Measurements from ENCODE around the gene TOMT. TPM values are rescaled to one million over a fixed set of nuclear protein-coding genes. Genes with fewer than 3 reads are reported as not detected.

The TOMT gene, protein sequence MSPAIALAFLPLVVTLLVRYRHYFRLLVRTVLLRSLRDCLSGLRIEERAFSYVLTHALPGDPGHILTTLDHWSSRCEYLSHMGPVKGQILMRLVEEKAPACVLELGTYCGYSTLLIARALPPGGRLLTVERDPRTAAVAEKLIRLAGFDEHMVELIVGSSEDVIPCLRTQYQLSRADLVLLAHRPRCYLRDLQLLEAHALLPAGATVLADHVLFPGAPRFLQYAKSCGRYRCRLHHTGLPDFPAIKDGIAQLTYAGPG
- total RNA-seq (2014; rRNA removed; shearing (Covaris generic)): not detected in 2 replicates
- not detected in 2 replicates for polyA plus RNA-seq (2015; cell fraction: cytosol; rRNA removed)
- polyA plus RNA-seq (2015; cell fraction: nucleus; rRNA removed): not detected in 2 replicates

- DNase-seq (ENCODE audit: low read depth, low spot score): no peak
- in situ Hi-C loops (cut with HindIII; ENCODE audit: low pct_unique_long_range_greater_than_20kb, low sequenced_read_pairs): no loop called here
Measured at GRCh38 chr11:72105888-72106287, at the start of gene TOMT. TSS of gene TOMT (plus strand) at chr11:72105924. CDS start at chr11:72105952, 28 bp downstream.

DNA sequence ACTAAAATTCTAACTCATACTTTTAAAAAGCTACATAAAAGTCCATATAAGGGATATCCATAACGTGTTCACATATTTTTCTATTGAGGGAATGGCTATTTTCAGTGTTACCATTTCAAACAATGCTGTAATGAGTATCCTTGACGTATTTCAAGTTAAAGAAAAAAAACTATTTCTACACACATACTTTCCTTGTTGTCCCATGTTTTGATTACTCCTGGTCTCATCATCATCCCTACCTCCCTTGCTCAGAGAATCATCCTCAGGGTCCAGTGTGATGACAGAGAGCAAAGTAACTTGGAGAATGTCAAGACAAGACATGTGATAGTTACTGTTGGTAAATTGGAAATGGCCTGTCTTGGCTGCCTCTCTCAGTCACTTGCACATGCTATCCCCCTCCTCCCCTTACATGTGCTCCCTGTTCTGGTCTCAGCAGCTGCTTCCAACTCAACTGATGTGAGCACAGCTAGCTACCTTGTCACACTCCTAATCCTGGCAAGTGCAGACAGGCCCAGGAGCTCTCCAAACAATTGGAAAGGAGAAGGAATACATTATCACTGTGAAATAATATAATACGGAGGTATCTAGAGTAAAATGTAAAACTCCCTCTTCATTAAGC, 47.2 kb upstream of the TOMT start:
- in situ Hi-C loops (cut with HindIII; ENCODE audit: low pct_unique_long_range_greater_than_20kb, low sequenced_read_pairs): no loop called here

GRCh38 chr11:72061739-72062396, 43.9 kb upstream of the TOMT start:
- in situ Hi-C loops (cut with HindIII; ENCODE audit: low pct_unique_long_range_greater_than_20kb, low sequenced_read_pairs): no loop called here
- DNase-seq (ENCODE audit: low read depth, low spot score): no peak

More for the DNA sequence above, 47.2 kb upstream of the TOMT start:
- peak; percentile 41 for DNase-seq (ENCODE audit: low read depth, low spot score)

GRCh38 chr11:72066855-72067254, 38.9 kb upstream of the TOMT start:
- in situ Hi-C loops (cut with HindIII; ENCODE audit: low pct_unique_long_range_greater_than_20kb, low sequenced_read_pairs): no loop called here

GRCh38 chr11:72067266-72067665, 38.5 kb upstream of the TOMT start:
- DNase-seq (ENCODE audit: low read depth, low spot score): no peak
- in situ Hi-C loops (cut with HindIII; ENCODE audit: low pct_unique_long_range_greater_than_20kb, low sequenced_read_pairs): no loop called here

More at GRCh38 chr11:72066855-72067254, 38.9 kb upstream of the TOMT start:
- no peak for DNase-seq (ENCODE audit: low read depth, low spot score)

DNA sequence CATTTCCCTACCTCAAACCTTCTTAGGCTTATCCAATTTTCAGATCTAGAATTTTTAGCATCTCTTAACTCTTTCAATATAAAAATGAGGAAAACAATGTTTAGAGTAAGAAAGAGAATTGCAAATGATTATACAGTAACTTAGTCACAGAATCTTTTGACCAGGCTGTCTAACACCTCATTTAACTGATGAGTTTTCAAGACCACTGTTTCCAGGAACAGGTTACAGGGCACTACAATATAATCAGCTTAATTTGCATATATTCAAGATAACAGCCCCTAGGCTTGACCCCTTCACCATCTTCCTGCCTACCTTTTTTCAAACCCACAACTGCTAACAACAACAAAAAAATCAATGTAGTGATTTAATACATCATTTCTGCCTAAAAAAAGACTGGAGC, 38.0 kb upstream of the TOMT start:
- in situ Hi-C loops (cut with HindIII; ENCODE audit: low pct_unique_long_range_greater_than_20kb, low sequenced_read_pairs): no loop called here
- no peak for DNase-seq (ENCODE audit: low read depth, low spot score)

DNA sequence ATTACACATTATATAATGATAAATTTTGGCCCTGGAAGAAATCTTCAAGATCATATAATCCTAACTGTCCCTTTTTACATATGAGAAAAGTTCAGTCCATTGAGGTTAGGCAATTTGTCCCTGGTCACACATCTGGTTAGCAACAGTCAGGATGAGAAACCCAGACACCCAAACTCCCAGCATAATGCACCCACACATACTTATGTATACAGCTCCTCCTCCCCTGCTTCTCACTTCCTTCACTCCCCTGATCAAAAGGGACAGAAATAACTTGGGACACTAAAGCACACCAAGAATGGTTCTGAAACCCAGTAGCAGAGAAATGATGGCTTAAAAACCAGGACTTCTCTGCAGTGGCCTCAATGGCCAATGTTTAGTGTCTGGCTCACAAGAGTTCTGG, 36.5 kb upstream of the TOMT start:
- in situ Hi-C loops (cut with HindIII; ENCODE audit: low pct_unique_long_range_greater_than_20kb, low sequenced_read_pairs): no loop called here
- DNase-seq (ENCODE audit: low read depth, low spot score): no peak

GRCh38 chr11:72069787-72070251, 35.9 kb upstream of the TOMT start:
- in situ Hi-C loops (cut with HindIII; ENCODE audit: low pct_unique_long_range_greater_than_20kb, low sequenced_read_pairs): no loop called here
- DNase-seq (ENCODE audit: low read depth, low spot score): peak; percentile 73

- in situ Hi-C loops (cut with HindIII; ENCODE audit: low pct_unique_long_range_greater_than_20kb, low sequenced_read_pairs): no loop called here
Measured at GRCh38 chr11:72070491-72070890, 35.2 kb upstream of the TOMT start.

DNA sequence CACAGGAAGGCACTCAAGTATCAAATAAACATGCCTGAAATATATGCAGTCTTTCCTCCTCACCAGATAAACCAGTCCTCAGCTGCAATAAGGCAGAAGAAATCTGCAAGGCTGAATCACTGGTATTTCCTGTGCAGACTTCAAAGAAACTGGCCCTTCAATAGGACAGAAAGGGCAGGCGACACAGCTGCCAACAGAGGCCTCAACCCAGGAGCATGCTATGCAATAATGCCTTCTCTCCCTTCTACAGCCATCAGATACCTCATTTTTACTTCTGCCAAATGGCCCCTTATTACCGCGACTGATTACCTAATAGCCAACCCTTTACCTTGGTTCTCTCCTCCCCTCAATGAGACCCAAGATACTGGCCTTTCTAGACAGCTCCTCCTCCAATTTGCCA, 33.4 kb upstream of the TOMT start:
- in situ Hi-C loops (cut with HindIII; ENCODE audit: low pct_unique_long_range_greater_than_20kb, low sequenced_read_pairs): no loop called here

More at GRCh38 chr11:72070491-72070890, 35.2 kb upstream of the TOMT start:
- DNase-seq (ENCODE audit: low read depth, low spot score): no peak

DNA sequence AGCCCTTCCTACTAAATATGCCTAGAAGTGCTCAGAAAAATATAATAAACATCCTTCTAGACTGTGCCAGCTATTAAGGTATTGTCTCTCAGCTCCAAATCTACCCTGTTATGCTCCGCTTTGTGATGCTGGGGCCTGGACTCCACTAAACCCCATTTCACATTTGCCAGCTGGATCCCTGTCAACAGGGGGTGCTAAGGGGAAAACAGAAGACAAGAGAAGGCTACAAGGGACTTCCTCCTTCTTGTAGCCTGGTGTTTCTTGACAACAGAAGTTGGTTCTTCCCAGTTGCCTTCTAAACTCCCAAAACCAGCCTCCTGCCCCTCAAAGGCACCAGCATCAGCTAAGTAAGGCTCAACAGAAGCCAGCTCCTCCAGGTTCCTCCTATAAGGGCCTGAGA, 30.6 kb upstream of the TOMT start:
- DNase-seq (ENCODE audit: low read depth, low spot score): peak; percentile 66
- in situ Hi-C loops (cut with HindIII; ENCODE audit: low pct_unique_long_range_greater_than_20kb, low sequenced_read_pairs): no loop called here

More for the DNA sequence above, 33.4 kb upstream of the TOMT start:
- DNase-seq (ENCODE audit: low read depth, low spot score): no peak

- DNase-seq (ENCODE audit: low read depth, low spot score): no peak
- in situ Hi-C loops (cut with HindIII; ENCODE audit: low pct_unique_long_range_greater_than_20kb, low sequenced_read_pairs): no loop called here
Measured at GRCh38 chr11:72075756-72076155, 30.0 kb upstream of the TOMT start.

- DNase-seq (ENCODE audit: low read depth, low spot score): no peak
- in situ Hi-C loops (cut with HindIII; ENCODE audit: low pct_unique_long_range_greater_than_20kb, low sequenced_read_pairs): no loop called here
Measured at GRCh38 chr11:72078477-72078876, 27.2 kb upstream of the TOMT start.

DNA sequence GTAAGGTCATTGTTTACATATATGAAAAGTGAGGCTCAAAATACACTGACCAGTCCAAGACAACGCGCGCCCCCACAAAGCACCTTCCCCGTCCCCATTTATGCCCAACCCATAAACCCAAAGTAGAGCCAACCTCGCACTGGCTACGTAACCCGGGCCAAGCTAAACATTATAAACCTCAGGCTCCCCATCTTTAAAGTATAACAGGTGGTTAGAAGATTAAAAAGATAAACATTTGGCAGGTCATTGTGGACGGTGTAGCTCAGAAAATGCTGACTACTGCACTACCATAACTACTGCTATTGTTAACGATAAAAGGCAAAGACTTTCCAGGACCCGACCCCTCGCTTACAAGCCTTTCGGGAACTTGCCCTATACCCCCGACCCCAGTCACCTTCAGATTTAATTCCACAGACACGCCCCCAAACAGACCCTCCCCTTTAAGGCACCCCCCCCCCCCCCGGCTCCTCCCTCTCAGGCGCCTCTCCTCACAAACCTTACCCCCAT, 25.9 kb upstream of the TOMT start:
- no peak for DNase-seq (ENCODE audit: low read depth, low spot score)
- in situ Hi-C loops (cut with HindIII; ENCODE audit: low pct_unique_long_range_greater_than_20kb, low sequenced_read_pairs): no loop called here

GRCh38 chr11:72080326-72081183, 25.2 kb upstream of the TOMT start, which contains the start of the genes LRRC51 and NUMA1:
TSS of gene LRRC51 (plus strand) at chr11:72080850. CDS start at chr11:72089084, 8,234 bp downstream.
TSS of gene NUMA1 (minus strand) at chr11:72080542. CDS start at chr11:72035943, 44,599 bp downstream.
- DNase-seq (ENCODE audit: low read depth, low spot score): peak; percentile 100
- in situ Hi-C loops (cut with HindIII; ENCODE audit: low pct_unique_long_range_greater_than_20kb, low sequenced_read_pairs): no loop called here

- in situ Hi-C loops (cut with HindIII; ENCODE audit: low pct_unique_long_range_greater_than_20kb, low sequenced_read_pairs): no loop called here
- DNase-seq (ENCODE audit: low read depth, low spot score): no peak
Measured at GRCh38 chr11:72081184-72081644, 24.5 kb upstream of the TOMT start.

DNA sequence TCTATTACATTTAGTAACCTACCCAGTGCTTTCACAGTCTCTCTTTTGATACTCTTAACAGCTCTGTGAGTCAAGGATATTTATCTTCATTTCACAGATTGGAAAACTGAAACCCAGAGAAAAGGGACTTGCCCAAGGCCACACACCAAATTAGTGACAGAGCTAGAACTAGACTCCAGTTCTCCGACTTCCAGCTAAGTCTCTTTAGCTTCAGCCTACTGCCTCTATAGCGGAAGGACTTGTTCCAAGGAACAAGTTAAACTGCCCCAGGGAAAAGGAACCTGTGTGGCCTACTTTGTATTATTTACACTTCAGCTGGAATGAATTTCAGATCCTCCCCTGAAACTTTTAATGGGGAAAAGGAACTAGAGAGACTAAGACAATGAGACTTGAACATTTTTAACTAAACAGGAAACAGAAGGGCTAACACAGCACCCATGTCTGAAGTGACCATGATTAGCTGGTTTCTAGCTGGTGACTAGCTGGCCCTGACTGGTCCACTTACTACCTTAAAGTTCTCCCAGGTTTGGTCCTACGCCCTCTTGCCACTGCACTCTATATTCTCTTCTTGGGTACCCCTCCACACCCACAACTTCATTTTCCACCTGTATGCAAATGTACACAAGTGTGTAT, 23.8 kb upstream of the TOMT start:
- in situ Hi-C loops (cut with HindIII; ENCODE audit: low pct_unique_long_range_greater_than_20kb, low sequenced_read_pairs): no loop called here
- no peak for DNase-seq (ENCODE audit: low read depth, low spot score)
